NCI-H146 treated with DMSO at 0.1 percent for 48 hours (cell line): Measurements from ENCODE around the gene EFL1.

ENCODE experiments used
- DNase-seq: peaks from one replicate; lab custom pipeline; 2025; ENCODE audit not compliant: unreplicated experiment; lab: John Stamatoyannopoulos, UW

Gene EFL1

GRCh38 chr15:82165948-82166376 is 96.6 kb downstream of the EFL1 start:
- DNase-seq: no peak

GRCh38 chr15:82159922-82160321 is 102.6 kb downstream of the EFL1 start:
- no peak for DNase-seq

- DNase-seq: no peak
Observed at GRCh38 chr15:82158811-82159210, 103.7 kb downstream of the EFL1 start.

GRCh38 chr15:82150645-82151044 is 111.9 kb downstream of the EFL1 start:
- DNase-seq: no peak

GRCh38 chr15:82146990-82147461 is 115.5 kb downstream of the EFL1 start:
- no peak for DNase-seq

GRCh38 chr15:82146576-82146975 is 116.0 kb downstream of the EFL1 start:
- DNase-seq: no peak

- no peak for DNase-seq
Observed at GRCh38 chr15:82143390-82144385, 118.8 kb downstream of the EFL1 start.

- no peak for DNase-seq
Observed at GRCh38 chr15:82140886-82141285, 121.6 kb downstream of the EFL1 start.

- peak; percentile 23 for DNase-seq
Observed at GRCh38 chr15:82139823-82140268, 122.7 kb downstream of the EFL1 start.

- DNase-seq: no peak
Observed at GRCh38 chr15:82138306-82138705, 124.2 kb downstream of the EFL1 start.

- no peak for DNase-seq
Observed at GRCh38 chr15:82137261-82137660, 125.3 kb downstream of the EFL1 start.

- DNase-seq: no peak
Observed at GRCh38 chr15:82136120-82136519, 126.4 kb downstream of the EFL1 start.

- no peak for DNase-seq
Observed at GRCh38 chr15:82135638-82136037, 126.9 kb downstream of the EFL1 start.

- DNase-seq: no peak
Observed at GRCh38 chr15:82134461-82134860, 128.1 kb downstream of the EFL1 start.

GRCh38 chr15:82133251-82133650 is 129.3 kb downstream of the EFL1 start:
- no peak for DNase-seq

GRCh38 chr15:82132742-82133141 is 129.8 kb downstream of the EFL1 start:
- DNase-seq: no peak

- DNase-seq: no peak
Observed at GRCh38 chr15:82132096-82132495, 130.4 kb downstream of the EFL1 start.

- DNase-seq: no peak
Observed at GRCh38 chr15:82130248-82130647, 132.3 kb downstream of the EFL1 start.

- no peak for DNase-seq
Observed at GRCh38 chr15:82129761-82130160, 132.8 kb downstream of the EFL1 start.

- DNase-seq: no peak
Observed at GRCh38 chr15:82129149-82129692, 133.3 kb downstream of the EFL1 start.

- DNase-seq: no peak
Observed at GRCh38 chr15:82128401-82129148, 134.0 kb downstream of the EFL1 start.
